Measurements from ENCODE around the gene RARG. TPM values are rescaled to one million over a fixed set of nuclear protein-coding genes. Genes with fewer than 3 reads are reported as not detected.

Gene RARG
- polyA plus RNA-seq, 3 donors = 1.8 to 14.6 (median 2.3) TPM

- H3K4me2 ChIP-seq (replicated peaks; ENCODE audit: extremely low read depth, low read length, poor library complexity, severe bottlenecking) = peak overlapping the region; percentile 77
- peaks cover 58 to 65% (median 62%) of the 10 kb centered on the region in 3 donors for H3K27me3 Mint-ChIP-seq (ENCODE audit: low read depth in 3 of 3)
- WGBS (ENCODE audit: insufficient coverage) = 17% methylated on average over 1 of the region's 11 CpGs
- peaks cover 3 to 6% of the 10 kb centered on the region in 2 donors for H3K36me3 Mint-ChIP-seq
- H3K27ac ChIP-seq (ENCODE audit: low read depth in 1 of 2, low read length in 2 of 2) = no peak overlapping the region
- H3K4me1 Mint-ChIP-seq = peaks cover 25% of the 10 kb centered on the region
- H3K36me3 ChIP-seq (replicated peaks in 1 of 2; ENCODE audit: control insufficient read depth in 1 of 2, insufficient read depth in 2 of 2, low read length in 2 of 2) = no peaks in the 10 kb centered on the region
- no peak for TF ChIP-seq CTCF (IDR thresholded peaks at IDR 0.05)
- peaks cover 18 to 21% of the 10 kb centered on the region in 2 donors for H3K4me1 ChIP-seq (ENCODE audit: control insufficient read depth in 1 of 2, insufficient read depth in 2 of 2, low read length in 2 of 2)
- peak overlapping the region in 3 of 7 donors; percentile 61 to 70 (median 69) for H3K27ac Mint-ChIP-seq
- H3K27me3 ChIP-seq (ENCODE audit: control insufficient read depth in 2 of 2, insufficient read depth in 2 of 2, low read length in 2 of 2) = peaks cover 10 to 54% of the 10 kb centered on the region in 2 donors
- no peak overlapping the region for H3K9ac ChIP-seq (ENCODE audit: insufficient read depth, low read length, poor library complexity, severe bottlenecking)
- DNase-seq = peak in 1 of 3 donors; percentile 20
- H3K4me3 Mint-ChIP-seq = peak overlapping the region; percentile 83 to 90
- no peaks in the 10 kb centered on the region for H3K9me3 ChIP-seq (replicated peaks in 1 of 2; ENCODE audit: control insufficient read depth in 1 of 2, insufficient read depth in 1 of 2, low read length in 2 of 2)
- H2AFZ ChIP-seq (ENCODE audit: insufficient read depth, low read depth, low read length, poor library complexity, severe bottlenecking) = peak overlapping the region; percentile 57
- intact Hi-C loops (cut with micrococcal nuclease) = no loop called here
- H3K4me3 ChIP-seq (replicated peaks in 1 of 3; ENCODE audit: low read depth in 2 of 3, low read length in 3 of 3) = peak overlapping the region in 2 of 3 experiments; percentile 31 to 65
- H4K20me1 ChIP-seq (ENCODE audit: insufficient read depth, low read length) = no peaks in the 10 kb centered on the region
- H3K79me2 ChIP-seq (ENCODE audit: insufficient read depth, low read length) = no peaks in the 10 kb centered on the region
- peaks cover 0 to 4% (median 0%) of the 10 kb centered on the region in 7 donors for H3K9me3 Mint-ChIP-seq
These were observed 845 bp upstream of the RARG start for GRCh38 chr12:53232646-53233461.

DNA sequence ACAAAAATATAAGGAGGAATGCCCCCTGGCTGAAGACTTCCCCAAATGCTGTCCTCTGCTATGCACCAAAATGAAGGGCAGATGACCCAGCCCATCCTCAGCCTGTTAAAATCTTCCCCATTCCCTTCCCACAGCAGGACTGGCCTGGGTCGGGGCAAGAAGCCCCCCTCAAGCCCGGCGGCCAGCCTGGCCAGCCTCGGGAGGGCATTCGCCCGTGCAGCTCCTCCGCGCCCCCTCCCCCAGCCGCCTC is 413 bp downstream of the RARG start:
- peak overlapping the region; percentile 32 for H3K9ac ChIP-seq (ENCODE audit: insufficient read depth, low read length, poor library complexity, severe bottlenecking)
- 7% methylated on average over 8 of the region's 9 CpGs for WGBS (ENCODE audit: insufficient coverage)
- no peak overlapping the region for H3K27ac Mint-ChIP-seq

More for the DNA sequence above, 413 bp downstream of the RARG start:
- Histone ChIP-seq H3K36me3 (replicated peaks in 1 of 2; ENCODE audit: control insufficient read depth in 1 of 2, insufficient read depth in 2 of 2, low read length in 2 of 2) (no peaks in the 10 kb centered on the region), H4K20me1 (ENCODE audit: insufficient read depth, low read length) (no peaks in the 10 kb centered on the region), H3K79me2 (ENCODE audit: insufficient read depth, low read length) (no peaks in the 10 kb centered on the region), H3K4me2 (replicated peaks; ENCODE audit: extremely low read depth, low read length, poor library complexity, severe bottlenecking) (peak overlapping the region; percentile 77), H3K27ac (ENCODE audit: low read depth in 1 of 2, low read length in 2 of 2) (no peak overlapping the region), H3K27me3 (ENCODE audit: control insufficient read depth in 2 of 2, insufficient read depth in 2 of 2, low read length in 2 of 2) (peaks cover 10 to 49% of the 10 kb centered on the region in 2 donors), H2AFZ (ENCODE audit: insufficient read depth, low read depth, low read length, poor library complexity, severe bottlenecking) (peak overlapping the region; percentile 74), H3K9me3 (replicated peaks in 1 of 2; ENCODE audit: control insufficient read depth in 1 of 2, insufficient read depth in 1 of 2, low read length in 2 of 2) (no peaks in the 10 kb centered on the region), H3K4me3 (replicated peaks in 1 of 3; ENCODE audit: low read depth in 2 of 3, low read length in 3 of 3) (peak overlapping the region; percentile 21 to 70 (median 27)), H3K4me1 (ENCODE audit: control insufficient read depth in 1 of 2, insufficient read depth in 2 of 2, low read length in 2 of 2) (peaks cover 18 to 21% of the 10 kb centered on the region in 2 donors)
- Mint-ChIP-seq H3K36me3 (peaks cover 3 to 10% of the 10 kb centered on the region in 2 donors), H3K27me3 (ENCODE audit: low read depth in 3 of 3) (peaks cover 60 to 67% (median 65%) of the 10 kb centered on the region in 3 donors), H3K4me3 (peak overlapping the region; percentile 60 to 70), H3K4me1 (peaks cover 25% of the 10 kb centered on the region), H3K9me3 (peaks cover 0 to 4% (median 0%) of the 10 kb centered on the region in 7 donors)
- DNase-seq = no peak
- no peak for TF ChIP-seq CTCF (IDR thresholded peaks at IDR 0.05)
- intact Hi-C loops (cut with micrococcal nuclease) = no loop called here

Measured in CD14-positive monocyte (primary cell).